H9 (cell line): Measurements from ENCODE around the gene MYOF. TPM values are rescaled to one million over a fixed set of nuclear protein-coding genes. Genes with fewer than 3 reads are reported as not detected.

ENCODE experiments used
- DNase-seq: peaks from one replicate; pipeline ENCODE4 v3.0.0-alpha.2; 2017
- H2AFZ ChIP-seq: one replicate; pipeline ENCODE4 v1.6.1; 2013; ENCODE audit warnings: mild to moderate bottlenecking, low read length, control low read depth, moderate library complexity
- H2AK5ac ChIP-seq: 2 replicates; pipeline ENCODE4 v1.6.1; 2013; ENCODE audit warnings: low read length, control low read depth, mixed read lengths; ENCODE audit not compliant: insufficient read length
- H2BK120ac ChIP-seq: one replicate; pipeline ENCODE4 v1.6.1; 2013; ENCODE audit warnings: low read depth, mild to moderate bottlenecking, low read length, control low read depth, inconsistent platforms; ENCODE audit not compliant: poor library complexity, severe bottlenecking
- H2BK12ac ChIP-seq: 2 replicates; pipeline ENCODE4 v1.6.1; 2013; ENCODE audit warnings: low read length, control low read depth, mixed read lengths, low read depth; ENCODE audit not compliant: insufficient read length
- H2BK15ac ChIP-seq: 2 replicates; pipeline ENCODE4 v1.6.1; 2013; ENCODE audit warnings: low read depth, low read length, control low read depth
- H2BK20ac ChIP-seq: one replicate; pipeline ENCODE4 v1.6.1; 2013; ENCODE audit warnings: low read depth, mild to moderate bottlenecking, low read length, control low read depth, inconsistent platforms; ENCODE audit not compliant: poor library complexity, severe bottlenecking
- H2BK5ac ChIP-seq: 2 replicates; pipeline ENCODE4 v1.6.1; 2013; ENCODE audit warnings: low read length, control low read depth, mixed read lengths; ENCODE audit not compliant: insufficient read length
- H3K14ac ChIP-seq: 2 replicates; pipeline ENCODE4 v1.6.1; 2013; ENCODE audit warnings: low read length, control low read depth; ENCODE audit not compliant: insufficient read depth
- H3K18ac ChIP-seq: 2 replicates; pipeline ENCODE4 v1.6.1; 2013; ENCODE audit warnings: low read depth, mild to moderate bottlenecking, mixed read lengths, low read length, control low read depth; ENCODE audit not compliant: insufficient read length
- H3K23ac ChIP-seq: 2 replicates; pipeline ENCODE4 v1.6.1; 2013; ENCODE audit warnings: low read length, control low read depth, mixed read lengths, low read depth; ENCODE audit not compliant: insufficient read length
- H3K23me2 ChIP-seq: 2 replicates; pipeline ENCODE4 v1.6.1; 2013; ENCODE audit warnings: low read depth, mild to moderate bottlenecking, mixed read lengths, low read length, control low read depth; ENCODE audit not compliant: insufficient read length, poor library complexity, severe bottlenecking
- H3K27ac ChIP-seq: 2 replicates; pipeline ENCODE4 v1.5.1; 2013; ENCODE audit warnings: low read length, control low read depth, mixed read lengths, low read depth; ENCODE audit not compliant: insufficient read length
- H3K27me3 ChIP-seq: 2 replicates; pipeline ENCODE4 v1.6.1; 2013; ENCODE audit warnings: low read length, control low read depth, inconsistent platforms; ENCODE audit not compliant: insufficient read depth
- H3K4ac ChIP-seq: 2 replicates; pipeline ENCODE4 v1.6.1; 2013; ENCODE audit warnings: low read depth, mild to moderate bottlenecking, control low read depth, inconsistent platforms, low read length, moderate library complexity
- H3K4me1 ChIP-seq: 2 replicates; pipeline ENCODE4 v1.6.1; 2013; ENCODE audit warnings: low read length, control low read depth, inconsistent platforms; ENCODE audit not compliant: insufficient read depth
- H3K4me2 ChIP-seq: 2 replicates; pipeline ENCODE4 v1.6.1; 2013; ENCODE audit warnings: low read length, control low read depth, mixed read lengths; ENCODE audit not compliant: insufficient read length, insufficient read depth
- H3K56ac ChIP-seq: 2 replicates; pipeline ENCODE4 v1.6.1; 2013; ENCODE audit warnings: low read depth, mild to moderate bottlenecking, mixed read lengths, low read length, control low read depth; ENCODE audit not compliant: insufficient read length
- H3K79me1 ChIP-seq: 2 replicates; pipeline ENCODE4 v1.6.1; 2013; ENCODE audit warnings: low read depth, mild to moderate bottlenecking, moderate library complexity, low read length, control low read depth, inconsistent platforms; ENCODE audit not compliant: insufficient read depth, poor library complexity, severe bottlenecking
- H3K79me2 ChIP-seq: 2 replicates; pipeline ENCODE4 v1.6.1; 2013; ENCODE audit warnings: low read length, control low read depth, inconsistent platforms; ENCODE audit not compliant: insufficient read depth
- H3K9ac ChIP-seq: 2 replicates; pipeline ENCODE4 v1.6.1; 2013; ENCODE audit warnings: low read length, control low read depth, mixed read lengths; ENCODE audit not compliant: insufficient read length; ENCODE audit errors: extremely low read depth
- H3K9me3 ChIP-seq: one replicate; pipeline ENCODE4 v1.6.1; 2013; ENCODE audit warnings: low read depth, low read length, inconsistent platforms; ENCODE audit not compliant: control insufficient read depth
- H3T11ph ChIP-seq: one replicate; pipeline ENCODE4 v1.6.1; 2013; ENCODE audit warnings: mild to moderate bottlenecking, low read length, control low read depth, inconsistent platforms
- H4K20me1 ChIP-seq: one replicate; pipeline ENCODE4 v1.6.1; 2013; ENCODE audit not compliant: control insufficient read depth, insufficient read length, insufficient read depth
- H4K5ac ChIP-seq: 2 replicates; pipeline ENCODE4 v1.6.1; 2013; ENCODE audit warnings: low read depth, mild to moderate bottlenecking, mixed read lengths, low read length, control low read depth; ENCODE audit not compliant: insufficient read length
- H4K8ac ChIP-seq: replicated peaks from 2 replicates; pipeline ENCODE4 v1.6.1; 2013; ENCODE audit warnings: low read length, control low read depth, mixed read lengths, low read depth; ENCODE audit not compliant: insufficient read length
- H4K91ac ChIP-seq: 2 replicates; pipeline ENCODE4 v1.6.1; 2013; ENCODE audit warnings: low read depth, mild to moderate bottlenecking, moderate library complexity, mixed read lengths, low read length, control low read depth; ENCODE audit not compliant: insufficient read length
- H3K27ac Mint-ChIP-seq, 3 experiments: 2 replicates in 2 of 3; 3 replicates in 1 of 3; pipeline ENCODE4 v1.8.0; 2020 to 2021; ENCODE audit warnings: mixed read lengths in 3 of 3, mild to moderate bottlenecking in 1 of 3, moderate library complexity in 1 of 3
- H3K27me3 Mint-ChIP-seq: 2 replicates; pipeline ENCODE4 v1.8.0; 2021; ENCODE audit warnings: low read depth, mild to moderate bottlenecking, moderate library complexity, mixed read lengths
- H3K36me3 Mint-ChIP-seq, 3 experiments: 2 replicates in 2 of 3; 3 replicates in 1 of 3; pipeline ENCODE4 v1.8.0; 2020 to 2021; ENCODE audit warnings: low read depth in 3 of 3, mixed read lengths in 3 of 3; ENCODE audit not compliant: insufficient read depth in 1 of 3
- H3K4me1 Mint-ChIP-seq, 2 experiments: 2 replicates each; pipeline ENCODE4 v1.8.0; 2020; ENCODE audit warnings: mixed read lengths in 2 of 2
- H3K4me3 Mint-ChIP-seq, 2 experiments: 2 replicates in 1 of 2; 3 replicates in 1 of 2; pipeline ENCODE4 v1.8.0; 2020 to 2021; ENCODE audit warnings: mild to moderate bottlenecking in 2 of 2, mixed read lengths in 2 of 2, moderate library complexity in 1 of 2
- H3K9me3 Mint-ChIP-seq, 2 experiments: 2 replicates in 1 of 2; 3 replicates in 1 of 2; pipeline ENCODE4 v1.8.0; 2020; ENCODE audit warnings: mild to moderate bottlenecking in 2 of 2, mixed read lengths in 2 of 2, moderate library complexity in 1 of 2
- CTCF ChIP-seq: fragments of 200-600 bp; sonication (generic); conservative IDR thresholded peaks from 3 replicates; pipeline ENCODE4 v1.8.0; 2021; ENCODE audit warnings: antibody characterized with exemption, mild to moderate bottlenecking
- WGBS: extraction: QIAGEN DNeasy Blood & Tissue Kit; methylation state at CpG from one replicate; pipeline ENCODE4 v1.1.7; 2013; ENCODE audit warnings: missing lambda C conversion rate, low lambda C conversion rate, mixed read lengths; ENCODE audit not compliant: insufficient read length; ENCODE audit errors: extremely low coverage; 5-methylcytosine and 5-hydroxymethylcytosine counted together
- total RNA-seq: library from RNA; stranded (reverse); gene quantifications from 2 replicates; pipeline ENCODE4 v1.2.1, GENCODE V29; 2021

The MYOF gene
- total RNA-seq, 1 experiment from 2014 or later, result 2.8 TPM

- Histone ChIP-seq H3K4me2 (no peak overlapping the region), H3K27ac (no peak overlapping the region), H3K14ac (no peak overlapping the region), H3K27me3 (no peaks in the 10 kb centered on the region), H2BK120ac (no peak overlapping the region), H4K8ac (no peak overlapping the region), H3T11ph (no peak overlapping the region), H2BK20ac (no peak overlapping the region), H3K23me2 (no peaks in the 10 kb centered on the region), H4K91ac (no peak overlapping the region), H2BK5ac (no peak overlapping the region), H2BK12ac (no peak overlapping the region), H3K9me3 (no peaks in the 10 kb centered on the region), H3K4me1 (no peaks in the 10 kb centered on the region), H3K9ac (no peak overlapping the region), H3K79me2 (no peaks in the 10 kb centered on the region), H3K79me1 (no peaks in the 10 kb centered on the region), H2BK15ac (no peak overlapping the region), H4K20me1 (no peaks in the 10 kb centered on the region), H3K4ac (no peak overlapping the region), H2AK5ac (no peak overlapping the region), H4K5ac (no peak overlapping the region), H3K18ac (no peak overlapping the region), H2AFZ (no peak overlapping the region), H3K56ac (no peak overlapping the region), H3K23ac (no peak overlapping the region)
- no peak for DNase-seq
- no peak overlapping the region for H3K27ac Mint-ChIP-seq
- no peak for TF ChIP-seq CTCF
- H3K9me3 Mint-ChIP-seq, result no peaks in the 10 kb centered on the region
- H3K4me3 Mint-ChIP-seq, result no peak overlapping the region
- no peaks in the 10 kb centered on the region for H3K27me3 Mint-ChIP-seq
- peaks cover 6 to 7% of the 10 kb centered on the region in 2 experiments for H3K4me1 Mint-ChIP-seq
- H3K36me3 Mint-ChIP-seq, result peaks cover 2 to 55% (median 45%) of the 10 kb centered on the region in 3 experiments; a peak in 5 of 7 replicates
- no CpG with 5 or more reads among the region's 8 CpGs for WGBS
These were observed 27.7 kb upstream of the MYOF start for GRCh38 chr10:93509816-93510215.
